Activated CD4-positive, alpha-beta T cell treated with anti-CD3 and anti-CD28 coated beads for 24 hours (primary cell): Measurements from ENCODE around the gene PEAK3.
A peak's percentile ranks its signal among the peaks of the same experiment; 100 is the strongest.

ENCODE experiments used
- DNase-seq, 2 donors: peaks; one replicate each; pipeline ENCODE4 v3.0.0-alpha.2; 2020; ENCODE audit warnings: low read depth in 2 of 2

Gene PEAK3

DNA sequence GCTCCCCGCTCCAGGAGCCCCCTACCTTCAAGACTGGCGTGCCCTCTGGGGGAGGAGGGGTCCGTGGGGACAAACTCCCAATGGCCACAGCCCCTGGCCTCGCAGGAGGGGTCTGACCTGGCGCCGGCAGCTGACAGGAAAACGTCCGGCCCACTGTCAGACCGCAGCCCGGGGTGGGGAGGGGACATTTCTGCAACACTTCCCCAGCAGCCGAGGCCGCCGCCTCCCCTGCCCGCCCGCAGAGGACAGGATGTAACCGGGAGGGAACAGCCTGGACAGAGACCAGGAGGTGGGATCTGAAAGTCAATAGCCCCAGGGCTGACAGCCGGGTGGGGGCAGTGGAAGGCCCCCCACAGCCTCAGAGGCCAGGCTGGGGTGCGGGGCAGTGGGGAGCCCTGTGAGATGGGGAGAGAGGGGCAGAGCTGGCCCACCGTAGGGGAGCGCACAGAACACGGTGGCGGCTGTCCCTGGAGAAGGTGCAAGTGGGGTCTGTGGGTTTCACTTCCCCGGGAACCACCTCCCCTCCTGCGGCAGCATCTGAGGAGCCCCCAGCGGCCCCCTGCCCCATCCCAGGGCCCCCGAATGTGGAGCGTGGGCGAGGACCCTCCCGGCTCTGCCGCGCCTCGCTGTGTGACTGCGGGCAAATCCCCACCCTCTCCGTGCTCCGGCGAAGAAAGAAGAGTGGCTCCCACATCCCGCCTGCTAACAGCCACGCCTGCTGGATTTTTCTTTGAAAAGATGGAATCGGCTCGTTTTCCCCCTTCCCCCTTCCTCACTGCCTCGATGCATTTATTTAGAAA, at the start of gene PEAK3:
Gene PEAK3 (minus strand): TSS at position 114 of the 800 bp plus-strand sequence. CDS start 1,244 bp downstream, outside the sequence.
- DNase-seq = no peak

DNA sequence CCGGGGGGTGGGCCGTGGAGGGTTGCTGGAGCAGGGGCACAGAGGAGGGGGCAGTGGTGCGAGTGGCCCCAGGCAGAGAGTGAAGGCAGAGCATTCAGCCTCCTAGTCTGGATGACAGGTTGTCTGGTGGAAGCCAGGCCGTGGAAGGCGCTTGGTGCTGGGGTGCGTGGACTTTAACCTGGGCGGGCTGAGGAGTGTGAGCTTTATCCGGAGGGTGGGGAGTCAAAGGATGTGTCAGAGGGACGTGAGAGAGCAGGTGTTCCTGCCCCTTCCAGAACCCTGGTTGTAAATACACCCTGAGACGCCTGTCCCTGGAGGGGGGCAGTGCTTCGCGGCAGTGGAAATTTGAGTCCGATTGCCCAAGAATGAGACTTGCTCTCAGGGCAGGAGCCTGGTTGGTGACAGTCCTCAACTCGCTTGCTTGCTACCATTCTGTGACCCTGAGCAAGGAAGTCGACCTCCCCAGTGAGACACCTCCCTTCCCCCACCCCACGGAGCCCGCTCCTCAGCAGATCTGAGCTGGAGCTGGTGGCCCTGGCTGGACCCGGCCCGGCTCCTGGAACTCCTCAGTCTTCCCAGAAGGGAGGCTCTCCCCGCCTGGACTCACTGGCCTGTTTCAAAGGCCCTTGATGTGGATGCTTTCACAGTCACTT, 48.8 kb upstream of the PEAK3 start:
- DNase-seq = no peak

- no peak for DNase-seq
These were observed 48.3 kb upstream of the PEAK3 start for GRCh38 chr19:2330255-2330631.

DNA sequence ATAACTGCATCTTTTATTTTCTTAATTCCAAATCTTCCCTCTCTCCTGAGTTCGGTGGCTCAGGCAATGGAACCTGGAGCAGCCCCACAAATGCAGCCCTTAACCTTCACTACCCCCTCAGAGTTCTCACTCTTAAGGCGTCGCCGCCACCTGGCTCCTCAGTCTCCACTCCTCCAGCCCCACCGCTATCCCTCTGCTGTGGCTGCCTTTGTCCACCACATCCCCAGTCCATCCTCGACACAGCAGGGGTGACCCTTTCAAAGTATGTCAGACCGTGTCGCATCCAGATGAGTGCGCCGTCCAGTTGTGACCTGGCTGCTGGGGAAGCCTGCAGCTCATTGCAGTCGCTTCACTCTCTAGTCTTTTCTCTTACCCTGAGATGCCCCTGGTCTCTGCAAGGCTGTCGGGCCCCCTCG, 47.5 kb upstream of the PEAK3 start:
- no peak for DNase-seq

GRCh38 chr19:2329149-2329478, 47.1 kb upstream of the PEAK3 start:
- no peak for DNase-seq

GRCh38 chr19:2328401-2329148, 46.6 kb upstream of the PEAK3 start, which contains the start of the genes LSM7 and SPPL2B:
Gene LSM7, minus strand, starts transcription at chr19:2328586. Its CDS starts 20 bp downstream, at chr19:2328566.
Gene SPPL2B, plus strand, starts transcription at chr19:2328684. Its CDS starts 26 bp downstream, at chr19:2328710.
- peak; percentile 85 to 86 for DNase-seq

DNA sequence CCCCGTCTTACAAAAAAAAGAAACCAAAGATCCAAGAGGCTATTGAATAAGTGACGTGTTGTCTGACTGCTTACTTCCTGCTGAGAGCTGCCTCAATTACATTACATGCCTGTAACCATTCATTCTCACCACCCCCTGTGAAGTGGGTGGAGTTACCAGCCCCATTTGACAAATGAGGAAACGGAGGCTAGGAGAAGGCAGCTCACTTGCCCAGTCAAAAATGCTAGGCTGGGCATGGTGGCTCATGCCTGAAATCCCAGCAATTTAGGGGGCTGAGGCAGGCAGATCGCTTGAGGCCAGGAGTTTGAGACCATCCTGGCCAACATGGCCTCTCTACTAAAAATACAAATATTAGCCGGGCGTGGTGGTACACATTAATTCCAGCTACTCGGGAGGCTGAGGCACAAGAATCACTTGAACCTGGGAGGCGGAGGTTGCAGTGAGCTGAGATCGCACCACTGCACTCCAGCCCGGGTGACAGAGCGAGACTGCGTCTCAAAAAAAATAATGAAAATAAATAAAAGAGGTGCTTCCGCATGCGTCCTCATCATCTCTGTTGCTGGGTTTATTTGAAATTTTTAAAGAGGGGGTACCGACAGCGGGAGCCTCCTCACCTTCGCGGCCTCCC, 45.9 kb upstream of the PEAK3 start:
- DNase-seq = peak; percentile 41 to 48

GRCh38 chr19:2326699-2327360, 44.9 kb upstream of the PEAK3 start:
- no peak for DNase-seq

- DNase-seq = no peak
These were observed 43.5 kb upstream of the PEAK3 start for GRCh38 chr19:2325281-2326046.

DNA sequence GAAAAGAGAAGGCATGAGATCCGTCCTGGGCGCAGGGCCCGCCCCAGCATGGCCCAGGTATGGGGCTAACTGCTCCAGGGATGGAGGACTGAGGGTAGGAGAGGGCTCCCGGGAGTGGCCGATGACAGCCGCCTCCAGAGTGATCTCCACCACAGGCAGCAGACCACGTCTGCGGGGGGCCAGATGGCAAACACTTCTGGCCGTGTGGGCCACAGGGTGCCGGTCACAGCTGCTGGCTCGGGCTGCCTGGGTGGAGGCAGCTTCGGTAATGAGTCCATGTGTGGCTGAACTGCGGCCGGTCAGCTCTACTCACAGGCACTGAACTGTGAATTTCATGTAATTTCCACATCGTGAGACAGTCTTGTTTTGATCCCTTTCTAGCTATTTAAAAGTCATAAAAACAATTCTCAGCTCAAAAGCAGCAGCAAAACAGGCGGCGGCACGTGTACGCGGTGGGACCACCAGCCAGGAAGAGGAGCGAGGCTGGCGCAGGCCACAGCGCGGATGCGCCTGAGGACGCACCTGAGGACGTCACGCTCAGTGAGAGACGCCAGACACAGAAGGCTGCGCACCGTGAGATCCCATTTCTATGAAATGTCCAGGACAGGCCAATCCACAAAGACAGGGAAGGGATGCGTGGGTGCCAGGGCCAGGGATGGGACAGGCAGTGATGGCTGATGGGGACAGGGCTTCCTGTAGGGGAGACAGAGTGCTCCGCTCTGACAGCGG, 42.4 kb upstream of the PEAK3 start:
- no peak for DNase-seq

GRCh38 chr19:2323707-2324106, 41.7 kb upstream of the PEAK3 start:
- DNase-seq = no peak

DNA sequence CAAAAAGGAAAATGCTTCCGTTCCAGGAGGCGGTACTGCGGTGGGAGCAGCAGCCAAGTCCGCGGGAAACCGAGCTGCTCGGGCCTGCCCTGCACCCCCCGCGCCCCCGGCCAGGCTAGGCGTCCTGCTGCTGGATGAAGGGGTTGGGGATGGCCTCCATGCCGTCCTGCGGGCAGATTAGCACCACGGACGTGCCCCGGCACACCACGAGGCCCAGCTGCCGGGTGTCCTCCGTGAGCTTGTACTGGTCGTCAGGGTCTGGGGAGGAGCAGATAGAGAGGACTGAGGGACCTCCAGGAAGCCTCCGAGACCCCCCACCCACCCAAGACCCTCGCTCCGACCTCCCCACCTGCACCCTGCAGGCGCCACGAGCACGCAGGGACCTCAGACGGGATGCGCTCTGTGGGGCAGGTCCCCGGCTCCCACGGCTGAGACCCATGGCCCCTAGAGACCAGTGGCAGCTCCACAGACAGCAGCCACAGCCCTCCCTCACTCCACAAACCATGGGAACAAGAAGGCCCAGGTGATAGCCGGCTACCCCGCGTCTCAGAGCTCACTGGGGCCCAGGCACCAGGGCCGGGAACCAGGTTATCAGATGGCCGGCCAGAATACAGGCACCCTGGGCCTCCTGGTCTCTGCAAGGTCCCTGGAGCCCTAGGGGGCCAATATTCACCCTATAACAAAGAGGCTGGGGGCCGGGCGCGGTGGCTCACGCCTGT, 39.7 kb upstream of the PEAK3 start:
- no peak for DNase-seq

DNA sequence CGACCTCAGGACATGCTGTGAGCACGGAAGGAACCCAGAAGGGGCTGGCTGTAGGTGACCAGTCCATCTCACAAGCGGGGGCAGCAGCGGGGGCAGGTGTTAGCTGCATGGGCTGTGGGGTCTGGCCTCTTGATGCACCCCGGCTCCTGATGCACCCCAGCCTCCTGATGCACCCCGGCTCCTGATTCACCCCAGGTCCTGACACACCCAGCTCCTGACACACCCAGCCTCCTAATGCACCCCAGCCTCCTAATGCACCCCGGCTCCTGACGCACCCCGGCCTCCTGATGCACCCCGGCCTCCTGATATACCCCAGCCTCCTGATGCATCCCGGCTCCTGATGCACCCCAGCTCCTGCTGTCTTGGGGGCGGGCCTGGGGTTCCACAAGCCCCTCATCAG, 39.0 kb upstream of the PEAK3 start:
- no peak for DNase-seq

- no peak for DNase-seq
These were observed 38.1 kb upstream of the PEAK3 start for GRCh38 chr19:2320049-2320448.

- DNase-seq = no peak
These were observed 37.6 kb upstream of the PEAK3 start for GRCh38 chr19:2319551-2319950.

GRCh38 chr19:2318923-2319322, 36.9 kb upstream of the PEAK3 start:
- no peak for DNase-seq

DNA sequence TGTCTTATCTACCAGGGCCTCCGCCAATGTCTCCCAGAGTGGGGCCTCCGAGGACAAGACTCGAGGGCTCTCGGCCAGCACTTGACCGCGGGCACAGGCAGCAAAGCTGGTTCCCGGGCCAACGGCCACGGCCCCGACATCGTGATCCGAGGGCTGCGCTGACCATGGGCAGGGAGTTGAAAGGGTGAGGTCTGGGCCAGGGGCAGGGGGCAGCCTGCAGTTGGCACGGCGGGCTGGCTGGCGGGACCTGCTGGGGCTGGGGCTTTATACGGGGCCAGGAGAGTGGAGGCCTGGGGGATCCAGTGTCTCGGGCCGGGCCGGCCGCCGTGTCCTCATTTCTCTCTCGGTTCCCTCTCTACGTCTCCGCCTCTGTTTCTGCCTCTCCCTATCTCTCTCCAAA, 35.8 kb upstream of the PEAK3 start:
- DNase-seq = no peak

DNA sequence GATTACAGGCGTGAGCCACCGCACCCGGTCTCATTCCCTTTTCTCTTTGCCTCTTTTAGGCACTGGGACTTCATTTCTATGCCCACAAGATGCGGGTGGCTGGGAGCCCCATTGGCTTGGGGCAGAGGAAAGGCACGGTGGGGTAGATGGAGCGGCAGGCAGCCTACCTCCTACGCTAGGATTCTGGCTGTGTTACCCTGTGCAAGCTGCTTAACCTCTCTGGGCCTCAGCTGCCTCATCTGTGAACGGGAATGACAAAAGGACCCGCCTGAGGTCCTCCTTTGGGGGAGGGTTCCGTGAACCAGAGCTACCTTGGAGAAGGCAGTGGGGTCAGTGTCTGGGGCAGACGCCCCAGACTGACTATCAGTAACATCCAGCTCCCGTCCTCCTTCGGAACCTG, 35.3 kb upstream of the PEAK3 start:
- DNase-seq = no peak

- DNase-seq = no peak
These were observed 33.9 kb upstream of the PEAK3 start for GRCh38 chr19:2315818-2316353.
